Smooth muscle cell (in vitro differentiated cells): ENCODE results near the gene HIVEP2. TPM values are rescaled to one million over a fixed set of nuclear protein-coding genes. Genes with fewer than 3 reads are reported as not detected.

Source experiments
- DNase-seq: peaks from one replicate; lab custom pipeline; 2025; ENCODE audit not compliant: unreplicated experiment; lab: John Stamatoyannopoulos, UW
- H2AFZ ChIP-seq: fragments of 200-600 bp; sonication (generic); 2 replicates; pipeline ENCODE4 v1.6.0; 2016; ENCODE audit warnings: antibody characterized with exemption, low read depth, mild to moderate bottlenecking
- H3F3A ChIP-seq: fragments of 200-600 bp; sonication (generic); 2 replicates; pipeline ENCODE4 v1.6.0; 2017; ENCODE audit warnings: antibody characterized with exemption, low read depth
- H3K27ac ChIP-seq: fragments of 200-600 bp; sonication (generic); 2 replicates; pipeline ENCODE4 v1.5.1; 2016; ENCODE audit warnings: low read depth, mild to moderate bottlenecking
- H3K27me3 ChIP-seq: fragments of 200-600 bp; sonication (generic); 2 replicates; pipeline ENCODE4 v1.6.1; 2016; ENCODE audit warnings: low read depth, mild to moderate bottlenecking
- H3K36me3 ChIP-seq: fragments of 200-600 bp; sonication (generic); 2 replicates; pipeline ENCODE4 v1.5.1; 2016; ENCODE audit warnings: low read depth
- H3K4me1 ChIP-seq: fragments of 200-600 bp; sonication (generic); 2 replicates; pipeline ENCODE4 v1.5.1; 2016; ENCODE audit warnings: low read depth
- H3K4me2 ChIP-seq: fragments of 200-600 bp; sonication (generic); 2 replicates; pipeline ENCODE4 v1.6.0; 2016; ENCODE audit warnings: mild to moderate bottlenecking
- H3K4me3 ChIP-seq: fragments of 200-600 bp; sonication (generic); 2 replicates; pipeline ENCODE4 v1.5.1; 2016; ENCODE audit warnings: mild to moderate bottlenecking
- H3K79me2 ChIP-seq: fragments of 200-600 bp; sonication (generic); 2 replicates; pipeline ENCODE4 v1.6.0; 2016; ENCODE audit warnings: low read depth, mild to moderate bottlenecking
- H3K9ac ChIP-seq: fragments of 200-600 bp; sonication (generic); 2 replicates; pipeline ENCODE4 v1.6.0; 2016; ENCODE audit warnings: low read depth
- H3K9me3 ChIP-seq: fragments of 200-600 bp; sonication (generic); replicated peaks from 2 replicates; pipeline ENCODE4 v1.5.1; 2016; ENCODE audit warnings: low read depth
- H4K20me1 ChIP-seq: fragments of 200-600 bp; sonication (generic); 2 replicates; pipeline ENCODE4 v1.6.0; 2016; ENCODE audit warnings: low read depth
- WGBS: methylation state at CpG from one replicate; pipeline ENCODE4 v1.1.7; 2016; ENCODE audit warnings: low lambda C conversion rate; 5-methylcytosine and 5-hydroxymethylcytosine counted together
- polyA plus RNA-seq: library from polyadenylated mRNA; unstranded; fragments of >200 nt; fragmentation: Nextera tagmentation; extraction: Ambion mirVana; gene quantifications from 2 replicates; pipeline ENCODE4 v1.2.1, GENCODE V29; 2016
- total RNA-seq: library from RNA; depleted of rRNA; stranded (reverse); fragments of >200 nt; gene quantifications from 2 replicates; pipeline ENCODE4 v1.2.3, GENCODE V29; 2014
- TF ChIP-seq, protein P1 (sequence below): fragments of 200-600 bp; sonication (generic); IDR thresholded peaks from 2 replicates; pipeline ENCODE4 v1.5.1; 2017; ENCODE audit warnings: borderline replicate concordance, mild to moderate bottlenecking, antibody characterized with exemption; ENCODE audit not compliant: insufficient read depth, poor library complexity, severe bottlenecking

HIVEP2 gene
- total and polyA plus RNA-seq, 2 experiments from 2014 or later = 3.2 to 12.5 TPM

DNA sequence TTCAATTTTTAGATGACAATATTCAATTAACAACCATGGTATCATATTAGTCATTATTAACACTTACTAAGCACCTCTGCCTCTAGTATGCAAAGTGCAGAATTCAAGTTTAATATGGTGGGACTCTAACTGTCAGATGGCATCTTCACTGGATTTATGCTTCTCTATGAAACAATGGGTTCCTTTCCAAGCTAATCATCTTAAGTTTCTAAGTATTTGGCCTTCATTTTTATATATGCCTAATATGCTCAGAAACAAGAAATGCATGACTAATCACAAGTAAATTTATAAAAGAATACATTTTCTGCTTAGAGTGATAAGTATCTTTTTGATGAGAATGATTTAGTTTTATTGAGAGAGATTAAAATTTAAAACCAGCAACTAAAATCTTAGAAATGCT is 144.7 kb downstream of the HIVEP2 start:
- Histone ChIP-seq H2AFZ (no peak overlapping the region), H3K9ac (no peak overlapping the region), H3K79me2 (no peaks in the 10 kb centered on the region), H3K4me1 (peaks cover 4% of the 10 kb centered on the region), H3K4me3 (no peak overlapping the region), H3K27me3 (no peaks in the 10 kb centered on the region), H4K20me1 (peaks cover 24% of the 10 kb centered on the region), H3K9me3 (no peaks in the 10 kb centered on the region), H3K4me2 (no peak overlapping the region), H3K36me3 (no peaks in the 10 kb centered on the region), H3F3A (no peaks in the 10 kb centered on the region), H3K27ac (no peak overlapping the region)
- TF ChIP-seq, protein P1, sequence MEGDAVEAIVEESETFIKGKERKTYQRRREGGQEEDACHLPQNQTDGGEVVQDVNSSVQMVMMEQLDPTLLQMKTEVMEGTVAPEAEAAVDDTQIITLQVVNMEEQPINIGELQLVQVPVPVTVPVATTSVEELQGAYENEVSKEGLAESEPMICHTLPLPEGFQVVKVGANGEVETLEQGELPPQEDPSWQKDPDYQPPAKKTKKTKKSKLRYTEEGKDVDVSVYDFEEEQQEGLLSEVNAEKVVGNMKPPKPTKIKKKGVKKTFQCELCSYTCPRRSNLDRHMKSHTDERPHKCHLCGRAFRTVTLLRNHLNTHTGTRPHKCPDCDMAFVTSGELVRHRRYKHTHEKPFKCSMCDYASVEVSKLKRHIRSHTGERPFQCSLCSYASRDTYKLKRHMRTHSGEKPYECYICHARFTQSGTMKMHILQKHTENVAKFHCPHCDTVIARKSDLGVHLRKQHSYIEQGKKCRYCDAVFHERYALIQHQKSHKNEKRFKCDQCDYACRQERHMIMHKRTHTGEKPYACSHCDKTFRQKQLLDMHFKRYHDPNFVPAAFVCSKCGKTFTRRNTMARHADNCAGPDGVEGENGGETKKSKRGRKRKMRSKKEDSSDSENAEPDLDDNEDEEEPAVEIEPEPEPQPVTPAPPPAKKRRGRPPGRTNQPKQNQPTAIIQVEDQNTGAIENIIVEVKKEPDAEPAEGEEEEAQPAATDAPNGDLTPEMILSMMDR = no peak
- DNase-seq = no peak

GRCh38 chr6:142799639-142800038 is 145.3 kb downstream of the HIVEP2 start:
- H3K79me2 ChIP-seq = no peaks in the 10 kb centered on the region
- H3K9me3 ChIP-seq = no peaks in the 10 kb centered on the region
- no peak for DNase-seq
- no peaks in the 10 kb centered on the region for H3K27me3 ChIP-seq
- no peak overlapping the region for H3K9ac ChIP-seq
- TF ChIP-seq, protein P1 = no peak
- H3F3A ChIP-seq = no peaks in the 10 kb centered on the region
- peaks cover 4% of the 10 kb centered on the region for H3K4me1 ChIP-seq
- 97% methylated on average over 1 of the region's 1 CpG for WGBS
- H2AFZ ChIP-seq = no peak overlapping the region
- no peak overlapping the region for H3K4me2 ChIP-seq
- no peaks in the 10 kb centered on the region for H3K36me3 ChIP-seq
- no peak overlapping the region for H3K27ac ChIP-seq
- H4K20me1 ChIP-seq = peaks cover 24% of the 10 kb centered on the region
- H3K4me3 ChIP-seq = no peak overlapping the region

GRCh38 chr6:142797159-142797558 is 147.8 kb downstream of the HIVEP2 start:
- H3K9me3 ChIP-seq = no peaks in the 10 kb centered on the region
- 97% methylated on average over 1 of the region's 1 CpG for WGBS
- H3K4me1 ChIP-seq = no peaks in the 10 kb centered on the region
- H4K20me1 ChIP-seq = peaks cover 28% of the 10 kb centered on the region
- no peak overlapping the region for H3K9ac ChIP-seq
- no peak for DNase-seq
- no peak overlapping the region for H3K4me2 ChIP-seq
- H3F3A ChIP-seq = no peaks in the 10 kb centered on the region
- no peaks in the 10 kb centered on the region for H3K79me2 ChIP-seq
- no peaks in the 10 kb centered on the region for H3K36me3 ChIP-seq
- TF ChIP-seq, protein P1 = no peak
- no peaks in the 10 kb centered on the region for H3K27me3 ChIP-seq
- no peak overlapping the region for H3K4me3 ChIP-seq
- H3K27ac ChIP-seq = no peak overlapping the region
- no peak overlapping the region for H2AFZ ChIP-seq

GRCh38 chr6:142796571-142796970 is 148.4 kb downstream of the HIVEP2 start:
- no peak overlapping the region for H3K4me3 ChIP-seq
- peaks cover 28% of the 10 kb centered on the region for H4K20me1 ChIP-seq
- H3K27ac ChIP-seq = no peak overlapping the region
- TF ChIP-seq, protein P1 = no peak
- no peaks in the 10 kb centered on the region for H3K9me3 ChIP-seq
- no peaks in the 10 kb centered on the region for H3F3A ChIP-seq
- H3K4me1 ChIP-seq = no peaks in the 10 kb centered on the region
- H3K9ac ChIP-seq = no peak overlapping the region
- H2AFZ ChIP-seq = no peak overlapping the region
- DNase-seq = no peak
- no peaks in the 10 kb centered on the region for H3K36me3 ChIP-seq
- no peak overlapping the region for H3K4me2 ChIP-seq
- H3K27me3 ChIP-seq = no peaks in the 10 kb centered on the region
- H3K79me2 ChIP-seq = no peaks in the 10 kb centered on the region
- 90% methylated on average over 5 of the region's 5 CpGs for WGBS
